T-helper 1 cell treated with Interleukin-12 subunit alpha and Interleukin-12 subunit beta and Interleukin-4 antibody, amounts not matched to agents 30 ng/mL and 1 ng/mL, for 36 hours (primary cell): ENCODE data around the gene MMADHC. TPM values are rescaled to one million over a fixed set of nuclear protein-coding genes. Genes with fewer than 3 reads are reported as not detected.
"Not testable (repeated sequence)": the region's sequence is repeated elsewhere in the genome, so short reads cannot be mapped to it uniquely, and the experiment has no call there.

ENCODE experiments used
- intact Hi-C: fragments of 100-400 bp; cut with micrococcal nuclease; formaldehyde crosslinking; loops from one replicate; pipeline ENCODE4 v1.15.1; 2024
- total RNA-seq: library from RNA; stranded (reverse); gene quantifications from 2 replicates; pipeline ENCODE4 v1.2.3, GENCODE V29; 2022

Gene MMADHC
- total RNA-seq, 1 donor from 2014 or later, result 102 TPM

- intact Hi-C loops, result loop anchor here (5.0 kb wide), 1 partner anchor 1842 kb away; no protein-coding TSS in a partner anchor
Measured at GRCh38 chr2:149595056-149595963, 7.7 kb upstream of the MMADHC start.

GRCh38 chr2:149594411-149594810 is 6.8 kb upstream of the MMADHC start:
- intact Hi-C loops, result no loop called here

DNA sequence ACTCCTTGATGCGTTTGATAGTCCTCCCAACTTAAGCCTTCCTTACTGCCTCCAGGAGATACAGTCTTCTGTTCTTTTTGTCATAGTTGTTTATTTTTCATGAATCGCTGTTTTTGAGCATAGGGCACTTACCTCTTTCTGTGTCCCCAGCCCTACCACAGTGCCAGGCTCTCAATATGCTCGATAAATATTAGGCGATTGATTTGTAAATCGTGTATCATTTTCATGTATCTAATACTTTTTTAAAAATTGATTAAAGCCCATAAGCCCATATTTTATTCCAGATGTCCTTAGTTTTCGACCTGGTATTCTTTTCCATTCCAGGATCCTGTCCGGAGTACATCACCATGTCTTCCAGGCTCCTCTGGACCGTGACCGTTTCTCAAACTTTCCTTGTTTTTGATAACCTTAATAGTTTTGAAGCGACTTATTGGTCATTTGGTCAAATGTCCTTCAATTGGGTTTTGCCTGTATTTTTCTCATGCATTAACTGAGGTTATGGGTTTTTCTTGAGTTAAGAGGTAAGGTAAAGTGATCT is 444 bp upstream of the MMADHC start:
- intact Hi-C loops, result loop anchor here (1.0 to 10.0 kb wide), 13 partner anchors 9 to 1821 kb away; partner anchors contain the start of genes KIF5C, MBD5, ORC4 and RBM43

GRCh38 chr2:149586898-149587219 is 716 bp downstream of the MMADHC start:
- intact Hi-C loops, result loop anchor here (1.0 to 10.0 kb wide), 14 partner anchors 10 to 1822 kb away; partner anchors contain the start of genes KIF5C, MBD5, ORC4 and RBM43

DNA sequence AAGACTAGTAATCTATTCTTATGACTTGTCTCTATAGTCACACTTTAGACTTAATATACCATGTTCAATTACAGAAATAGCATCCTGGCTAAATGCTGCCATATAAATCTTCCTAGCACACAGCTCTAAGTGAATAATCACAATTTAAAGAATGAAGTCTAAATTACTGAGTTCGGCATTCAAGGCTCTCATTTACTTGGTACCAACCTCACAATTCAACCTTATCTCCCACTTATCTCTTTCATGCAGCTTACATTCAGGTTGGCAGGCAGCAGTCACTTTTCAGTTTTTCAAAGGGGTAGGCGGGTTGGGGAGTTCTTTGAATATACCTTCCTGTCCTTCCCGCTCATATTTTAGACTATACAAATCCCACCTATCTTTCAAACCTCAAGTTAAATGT is 1.5 kb downstream of the MMADHC start:
- intact Hi-C loops, result loop anchor here (1.0 to 10.0 kb wide), 7 partner anchors 10 to 1744 kb away; partner anchors contain the start of genes MBD5 and ORC4

DNA sequence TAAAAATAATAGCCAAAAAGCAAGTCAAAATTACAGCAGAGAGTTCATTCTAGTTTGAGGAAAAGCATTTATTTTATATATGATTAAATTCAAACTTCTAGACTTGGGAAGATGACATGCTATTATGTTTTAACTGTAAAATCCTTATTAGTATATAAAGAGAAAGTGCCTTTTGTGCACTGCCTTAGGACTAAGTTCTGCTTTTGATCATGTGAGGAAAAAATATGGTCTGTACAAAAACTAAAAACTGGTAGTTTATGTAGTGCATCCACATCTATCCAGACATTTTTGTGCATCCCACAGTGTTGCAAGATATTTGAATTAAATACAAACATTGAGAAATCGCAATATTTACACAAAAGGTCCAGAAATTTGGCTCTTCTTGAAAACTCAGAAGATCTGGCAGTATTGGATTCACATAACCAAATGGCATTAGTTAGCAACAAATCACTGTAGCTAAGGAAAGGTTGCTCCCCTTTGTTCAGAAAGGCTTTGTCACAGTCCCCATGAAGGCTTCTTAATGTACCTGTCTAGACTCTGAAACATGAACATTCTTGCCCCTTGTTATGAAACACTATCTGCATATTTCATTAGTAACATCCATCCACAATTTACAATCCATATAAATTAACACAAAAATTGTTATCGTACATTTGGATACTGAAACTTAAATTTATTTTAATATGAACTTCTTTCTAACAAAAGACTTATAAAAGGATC is 2.2 kb downstream of the MMADHC start:
- intact Hi-C loops, result loop anchor here (5.0 to 10.0 kb wide), 2 partner anchors 1031 to 1743 kb away; no protein-coding TSS in a partner anchor

DNA sequence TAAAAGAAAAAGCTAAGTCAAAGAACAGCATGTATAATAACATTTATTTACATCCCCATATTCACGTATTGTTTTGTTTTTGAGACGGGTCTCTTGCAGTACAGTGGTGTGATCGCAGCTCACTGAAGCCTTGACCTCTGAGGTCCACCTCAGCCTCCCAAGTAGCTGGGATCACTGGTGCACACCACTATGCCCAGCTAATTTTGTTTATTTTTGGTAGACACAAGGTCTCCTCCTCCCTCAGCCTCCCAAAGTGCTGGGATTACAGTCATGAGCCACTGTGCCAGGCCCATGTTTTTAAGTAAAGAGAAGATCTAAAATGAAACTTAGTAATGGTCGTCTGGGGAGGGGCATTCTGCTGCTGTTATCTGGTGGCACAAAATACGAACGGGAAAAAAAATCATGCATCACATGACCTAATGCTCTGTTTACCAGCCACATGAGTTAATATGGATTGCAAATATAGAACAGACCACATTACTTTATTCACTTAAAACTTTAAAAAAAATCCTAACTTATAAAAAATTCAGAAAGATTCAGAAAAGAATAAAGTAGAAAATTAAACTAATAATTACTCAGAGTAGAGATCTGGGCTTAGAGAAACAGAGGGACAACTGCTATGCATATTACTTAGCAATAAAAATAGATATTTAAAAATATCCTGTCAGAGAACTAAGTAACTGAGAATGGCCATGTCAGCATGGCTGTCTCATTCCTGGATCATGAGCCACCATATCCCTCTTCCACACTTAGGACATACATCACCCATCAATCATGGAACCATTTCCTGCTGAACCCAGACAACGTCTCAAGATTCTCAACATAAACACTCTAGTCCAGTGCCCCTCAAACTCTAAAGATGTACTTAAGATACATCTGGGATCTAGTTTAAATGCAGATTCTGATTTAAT is 7.3 kb downstream of the MMADHC start:
- intact Hi-C loops, result loop anchor here (1.0 to 10.0 kb wide), 2 partner anchors 10 to 1025 kb away; no protein-coding TSS in a partner anchor

DNA sequence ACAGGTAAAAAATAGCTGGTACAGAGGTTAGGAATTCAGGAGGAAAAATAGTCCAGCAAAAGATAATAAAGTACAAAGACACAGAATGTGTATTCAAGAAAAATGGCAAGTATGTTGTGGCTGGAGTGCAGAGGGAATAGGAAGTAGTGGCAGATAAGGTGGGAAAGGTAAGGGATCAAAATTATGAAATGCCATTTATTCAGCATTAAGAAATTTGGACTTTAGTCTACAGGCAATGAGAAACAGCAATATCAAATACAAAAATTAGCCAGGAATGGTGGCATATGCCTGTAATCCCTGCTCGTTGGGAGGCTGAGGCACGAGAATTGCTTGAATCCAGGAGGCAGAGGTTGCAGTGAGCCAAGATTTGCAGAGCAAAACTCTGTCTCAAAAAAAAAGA is 10.3 kb downstream of the MMADHC start:
- intact Hi-C loops, result no loop called here

GRCh38 chr2:149575752-149576151 is 11.8 kb downstream of the MMADHC start:
- intact Hi-C loops, result loop anchor here (1.0 kb wide), 1 partner anchor 11 kb away; no protein-coding TSS in a partner anchor

DNA sequence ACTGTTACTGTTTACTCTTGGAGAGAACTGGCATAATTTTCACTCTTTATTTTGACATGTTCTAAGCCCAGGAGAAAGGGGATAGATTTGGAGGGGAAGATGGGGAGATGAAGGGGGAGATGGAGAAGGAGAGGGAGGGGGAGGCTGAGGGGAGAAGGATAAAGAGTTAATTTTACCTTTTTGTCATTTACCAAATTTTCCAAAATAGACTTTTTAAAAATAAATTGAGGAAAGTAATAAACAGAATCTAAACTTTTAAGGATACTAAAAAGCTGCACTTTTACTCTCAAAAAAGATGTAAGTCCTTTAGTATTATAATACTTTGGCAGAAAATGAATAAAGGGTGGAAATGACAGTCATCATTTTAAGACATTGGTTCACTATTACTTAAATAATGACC is 12.3 kb downstream of the MMADHC start:
- intact Hi-C loops, result no loop called here

- intact Hi-C loops, result no loop called here
Measured at GRCh38 chr2:149573760-149574159, 13.8 kb downstream of the MMADHC start.

DNA sequence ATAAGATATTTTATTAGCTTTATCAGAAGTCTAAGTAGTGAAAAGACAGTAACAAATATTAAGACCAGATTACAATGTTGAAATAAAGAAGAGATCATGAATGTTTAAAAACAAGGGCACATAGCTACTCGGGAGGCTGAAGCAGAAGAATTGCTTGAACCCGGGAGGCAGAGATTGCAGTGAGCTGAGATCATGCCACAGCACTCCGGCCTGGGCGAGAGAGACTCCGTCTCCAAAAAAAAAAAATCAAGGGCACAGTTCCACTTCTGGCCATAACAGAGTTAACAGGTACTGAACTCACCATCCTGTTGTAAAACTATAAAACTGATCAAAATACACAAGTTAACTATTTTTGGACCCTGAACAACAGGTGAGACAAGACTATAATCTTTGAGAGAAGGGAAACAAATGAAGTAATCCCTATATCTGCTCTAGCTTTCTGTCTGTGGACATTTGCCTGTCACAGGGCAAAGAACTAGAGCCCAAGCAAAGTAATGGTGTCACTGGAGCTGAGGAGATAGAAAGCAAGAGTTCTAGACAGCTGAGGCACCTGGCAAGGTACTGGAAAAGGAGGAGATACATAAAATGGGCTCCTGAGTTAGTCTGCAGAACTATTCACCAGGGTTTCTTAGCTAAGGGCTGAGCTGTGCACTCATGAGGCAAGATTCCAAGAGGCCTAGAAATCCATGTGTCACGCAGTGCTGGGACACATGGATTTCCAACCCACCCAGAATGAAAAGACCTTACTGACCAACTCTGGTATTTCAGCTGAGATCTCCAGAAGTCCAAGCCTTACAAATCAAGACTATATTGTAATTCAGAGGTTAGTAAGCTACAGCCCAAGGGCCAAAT is 15.2 kb downstream of the MMADHC start:
- intact Hi-C loops, result no loop called here

DNA sequence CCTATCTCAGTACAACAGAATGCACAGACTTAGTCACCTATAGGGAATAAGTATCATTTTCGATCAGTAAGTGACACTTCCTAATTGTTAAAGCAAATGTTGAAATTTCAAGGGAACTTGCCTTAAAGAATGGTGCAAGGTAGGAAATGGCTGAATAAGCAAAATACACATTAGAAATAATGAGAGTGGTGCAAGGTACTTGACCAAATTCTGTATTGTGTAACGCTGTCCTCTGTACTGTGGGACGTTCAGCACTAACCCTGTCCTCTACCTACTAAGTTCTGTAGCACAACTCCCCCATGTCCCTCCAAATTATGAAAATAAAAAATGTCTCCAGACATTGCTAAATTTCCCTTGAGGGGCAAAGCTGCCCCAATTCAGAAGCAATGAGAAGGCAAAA is 19.4 kb downstream of the MMADHC start:
- intact Hi-C loops, result no loop called here

DNA sequence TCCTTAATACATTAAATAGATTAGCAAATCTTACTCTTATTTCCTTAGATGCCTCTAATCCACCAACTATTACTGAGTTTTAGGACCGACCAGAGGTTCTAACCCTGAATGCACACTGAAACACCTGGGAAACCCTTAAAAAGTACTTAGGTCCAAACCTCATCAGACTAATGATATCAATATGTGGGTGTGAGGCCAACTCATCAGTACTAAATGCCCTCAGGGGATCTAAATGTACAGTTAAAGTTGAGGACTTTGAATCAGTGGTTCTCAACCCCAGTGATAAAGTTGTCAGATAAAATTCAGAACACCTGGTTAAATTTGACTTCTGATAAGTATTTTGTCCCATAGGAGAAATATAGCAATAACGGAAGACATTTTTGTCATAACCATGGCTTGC is 20.9 kb downstream of the MMADHC start:
- intact Hi-C loops, result no loop called here

- intact Hi-C loops, result not testable (repeated sequence)
Measured at GRCh38 chr2:149565625-149566024, 21.9 kb downstream of the MMADHC start.

DNA sequence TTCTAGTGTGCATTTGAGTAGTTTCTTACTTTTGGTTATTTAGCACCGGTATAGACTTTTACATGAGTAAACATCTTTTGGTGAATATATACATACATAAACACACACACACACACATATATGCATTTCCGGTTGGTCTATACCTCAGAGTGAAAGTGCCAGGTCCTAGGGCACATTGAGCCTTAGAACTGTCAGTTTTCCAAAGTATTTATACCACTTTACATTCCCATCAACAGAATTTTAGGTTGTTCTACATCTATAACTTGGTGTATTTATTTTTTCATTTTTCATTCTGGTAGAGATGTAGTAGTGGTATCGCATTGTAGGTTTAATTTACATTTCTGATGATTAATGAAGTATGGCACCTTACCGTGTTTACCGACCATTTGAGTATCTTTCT is 22.6 kb downstream of the MMADHC start:
- intact Hi-C loops, result no loop called here

DNA sequence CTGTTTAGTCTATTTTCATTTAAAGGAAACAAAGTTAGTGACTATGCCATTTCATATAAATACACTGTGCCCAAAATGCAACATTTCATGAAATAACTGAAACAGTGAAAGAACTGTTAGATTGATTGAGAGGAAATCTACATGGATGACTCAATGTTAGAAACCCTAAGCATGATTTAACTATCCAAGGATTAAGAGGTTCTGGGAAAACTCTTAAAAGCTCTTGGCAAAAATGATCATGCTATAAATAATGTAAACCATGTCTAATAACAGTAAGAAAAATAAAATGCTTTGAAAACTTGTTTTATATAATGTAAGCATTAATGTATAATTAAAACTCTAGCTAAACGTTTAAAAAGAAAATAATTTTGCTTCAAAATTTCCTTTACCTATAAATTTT is 23.5 kb downstream of the MMADHC start:
- intact Hi-C loops, result no loop called here

- intact Hi-C loops, result loop anchor here (2.0 kb wide), 1 partner anchor 24 kb away; the partner anchor contains the start of gene MMADHC
Measured at GRCh38 chr2:149562324-149562723, 25.3 kb downstream of the MMADHC start.

DNA sequence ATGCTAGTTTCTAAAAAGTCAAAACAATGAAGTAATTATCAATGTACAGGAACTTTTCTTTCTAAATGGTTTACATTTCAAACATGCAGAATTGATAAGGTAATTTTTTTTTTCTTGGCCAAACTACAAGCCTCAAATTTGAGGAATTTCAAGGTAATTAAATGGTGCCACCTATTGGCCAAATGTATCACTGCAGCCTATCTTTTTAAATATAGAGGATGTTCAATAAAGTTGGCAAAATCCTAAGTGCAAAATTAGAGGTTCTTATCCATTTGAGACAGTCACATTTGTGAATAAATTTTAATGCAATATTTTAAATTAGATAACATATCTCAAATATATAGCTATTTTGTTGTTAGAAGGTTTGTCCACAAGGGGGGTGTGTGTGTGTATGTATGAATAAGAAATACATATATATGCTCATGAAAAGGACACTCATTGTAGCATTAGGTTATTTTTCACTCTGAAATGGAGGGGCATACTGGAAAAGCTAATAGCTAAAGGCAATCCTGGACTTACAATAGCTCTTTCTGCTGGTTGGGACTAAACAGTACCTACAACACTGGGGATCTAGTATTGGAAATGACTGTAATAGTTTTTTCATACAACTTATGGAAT is 26.2 kb downstream of the MMADHC start:
- intact Hi-C loops, result loop anchor here (1.0 to 2.0 kb wide), 8 partner anchors 25 to 1623 kb away; no protein-coding TSS in a partner anchor
